ENCODE data around the gene NTHL1. TPM values are rescaled to one million over a fixed set of nuclear protein-coding genes. Genes with fewer than 3 reads are reported as not detected.

Gene NTHL1
- 30.3 to 50.9 TPM (median 43.8 TPM) in 5 replicates for total RNA-seq (2022; extraction: Qiagen RNA extraction; ENCODE audit: low read depth)

DNA sequence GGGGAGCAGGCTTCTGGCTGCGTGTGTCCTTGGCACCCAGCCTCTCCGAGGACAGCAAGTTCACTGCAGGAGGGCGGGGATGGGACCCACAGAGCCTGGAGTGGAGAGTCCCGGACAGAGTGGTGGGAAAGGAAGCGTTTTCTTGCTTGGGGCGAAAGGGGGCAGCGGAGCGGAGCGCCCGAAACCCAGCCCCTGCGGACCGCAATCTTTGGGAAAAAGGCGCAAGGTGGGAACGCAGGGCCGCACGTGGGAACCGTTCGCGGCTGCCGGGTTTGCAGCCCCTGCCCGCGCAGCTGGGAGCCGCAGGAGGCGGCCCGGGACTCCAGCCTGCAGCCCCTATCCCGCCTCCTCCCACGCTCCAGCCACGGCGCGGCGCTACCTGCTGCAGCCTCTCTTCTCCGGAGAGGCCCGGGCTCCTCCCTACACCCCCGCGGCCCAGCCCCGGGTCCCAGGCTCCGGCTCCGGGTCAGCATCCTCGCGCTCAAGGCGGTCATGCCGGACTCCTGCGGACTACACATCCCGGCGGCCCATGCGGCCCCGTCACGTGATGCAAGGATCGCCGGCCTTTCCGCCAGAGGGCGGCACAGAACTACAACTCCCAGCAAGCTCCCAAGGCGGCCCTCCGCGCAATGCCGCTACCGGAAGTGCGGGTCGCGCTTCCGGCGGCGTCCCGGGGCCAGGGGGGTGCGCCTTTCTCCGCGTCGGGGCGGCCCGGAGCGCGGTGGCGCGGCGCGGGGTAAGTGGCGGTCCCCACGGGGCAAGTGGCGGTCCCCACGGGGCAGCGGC, at the start of gene NTHL1, which contains the start of gene TSC2:
Gene NTHL1, minus strand, starts transcription at position 505 of the 786 bp plus-strand sequence. Its CDS starts 11 bp downstream, at position 494.
Gene TSC2, plus strand, starts transcription at position 656 of the 786 bp plus-strand sequence. CDS start 631 bp downstream, outside the sequence.

DNA sequence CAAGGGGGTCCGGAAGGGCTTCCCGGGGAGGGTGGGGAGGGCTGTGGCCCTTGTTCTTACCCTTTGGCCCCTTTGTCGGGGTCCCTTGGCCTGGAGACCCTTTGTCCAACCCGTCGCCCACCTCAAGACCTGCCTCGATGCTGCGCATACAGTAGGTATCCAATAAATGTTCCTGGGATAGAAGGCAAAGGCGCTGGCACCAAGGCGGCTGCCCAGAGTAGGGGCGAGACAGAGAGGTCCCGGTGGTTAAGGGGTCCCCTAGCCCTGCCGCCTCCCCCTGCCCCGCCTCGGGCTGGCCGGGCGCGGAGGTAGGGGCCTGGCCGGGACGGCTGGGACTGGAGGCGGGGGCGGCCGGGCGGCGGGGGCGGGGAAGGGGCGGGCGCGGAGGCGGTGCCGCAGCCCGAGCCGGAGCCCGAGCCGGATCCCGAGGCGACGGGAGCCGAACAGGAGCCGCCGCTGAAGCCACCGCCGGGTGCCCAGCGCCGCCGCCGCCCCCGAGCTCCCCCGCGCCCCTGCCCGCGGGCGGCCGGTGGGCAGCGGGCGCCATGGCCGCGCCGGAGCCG, 21.1 kb downstream of the NTHL1 start, which contains the start of gene NHERF2:
Gene NHERF2, plus strand, starts transcription at position 442 of the 563 bp plus-strand sequence. Its CDS starts 104 bp downstream, at position 546.

DNA sequence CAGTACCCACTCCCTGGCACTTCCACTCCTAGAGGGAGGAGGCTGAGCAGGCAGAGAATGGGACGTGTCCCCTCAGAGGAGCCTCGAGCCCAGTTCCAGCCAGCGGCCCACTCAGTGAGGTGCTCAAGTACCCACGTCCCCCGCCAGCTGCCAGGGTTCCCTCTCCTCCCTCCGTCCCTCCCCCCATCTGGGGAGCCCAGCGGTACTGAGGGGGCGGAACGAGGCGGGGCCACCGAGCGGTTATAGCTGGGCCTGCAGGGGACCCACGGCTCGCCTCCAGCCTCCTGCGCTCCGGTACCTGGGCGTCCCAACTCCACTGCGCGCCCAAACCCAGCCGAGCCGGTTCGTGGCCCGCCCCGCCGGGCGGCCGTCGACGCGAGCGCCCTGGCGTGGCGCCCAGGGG, 28.1 kb downstream of the NTHL1 start, which contains the start of gene NPW:
Gene NPW, plus strand, starts transcription at position 268 of the 403 bp plus-strand sequence.

DNA sequence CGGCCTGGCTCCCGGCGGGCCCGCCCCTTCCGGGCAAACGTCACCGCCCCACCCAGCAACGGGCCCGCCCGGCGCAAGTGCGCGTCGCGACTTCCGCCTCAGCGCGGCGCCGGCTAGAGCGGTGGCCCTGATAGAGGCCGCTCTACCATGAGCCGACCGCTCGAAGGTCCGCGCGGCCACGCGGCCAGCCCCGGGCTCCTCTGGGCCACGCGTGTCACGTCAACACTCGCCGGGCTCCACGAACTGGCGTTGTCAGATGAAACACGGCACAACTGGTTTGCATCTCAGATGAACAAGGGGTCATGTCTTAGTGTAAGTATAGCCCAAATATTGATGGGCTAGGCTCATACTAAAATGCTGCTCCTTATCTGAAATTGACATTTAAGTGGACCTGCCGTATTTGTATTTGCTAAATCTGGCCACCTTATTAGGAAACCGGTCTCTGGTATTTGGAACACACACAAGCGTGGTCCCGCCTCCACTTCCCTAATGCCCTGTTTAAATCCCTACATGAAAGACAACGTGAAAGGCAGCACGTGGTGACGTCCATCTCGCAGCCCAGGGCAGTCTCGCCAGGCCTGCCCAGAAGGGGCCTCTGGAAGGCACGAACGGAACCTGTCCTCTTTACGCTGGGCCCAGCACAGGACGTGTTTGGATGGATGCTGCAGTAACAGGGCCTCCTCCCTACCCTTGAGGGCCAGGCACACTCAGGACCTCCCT, 37.7 kb downstream of the NTHL1 start, which contains the start of gene ZNF598:
Gene ZNF598, minus strand, starts transcription at position 31 of the 720 bp plus-strand sequence.

Other genes starting within 250 kb of the NTHL1 start
- gene HAGH, start 221.0 kb downstream of the NTHL1 start, total RNA-seq (2022; extraction: Qiagen RNA extraction; ENCODE audit: low read depth), result 47.2 to 80.4 TPM (median 68.8 TPM) in 5 replicates
- 37.1 to 52.6 TPM (median 47.0 TPM) in 5 replicates for gene FAHD1, start 220.6 kb downstream of the NTHL1 start, total RNA-seq (2022; extraction: Qiagen RNA extraction; ENCODE audit: low read depth)
- gene MEIOB, start 175.7 kb downstream of the NTHL1 start, total RNA-seq (2022; extraction: Qiagen RNA extraction; ENCODE audit: low read depth), result 1.5 to 2.0 TPM (median 1.5 TPM) in 5 replicates
- 1.9 to 3.8 TPM (median 2.9 TPM) in 5 replicates for gene HS3ST6, start 129.4 kb downstream of the NTHL1 start, total RNA-seq (2022; extraction: Qiagen RNA extraction; ENCODE audit: low read depth)
- 21.6 to 40.8 TPM (median 38.3 TPM) in 5 replicates for gene MSRB1, start 104.6 kb downstream of the NTHL1 start, total RNA-seq (2022; extraction: Qiagen RNA extraction; ENCODE audit: low read depth)
- gene RPL3L, start 93.1 kb downstream of the NTHL1 start, total RNA-seq (2022; extraction: Qiagen RNA extraction; ENCODE audit: low read depth), result not detected in 5 replicates
- 246 to 312 TPM (median 253 TPM) in 5 replicates for gene NDUFB10, start 88.3 kb downstream of the NTHL1 start, total RNA-seq (2022; extraction: Qiagen RNA extraction; ENCODE audit: low read depth)
- 2,814 to 5,362 TPM (median 5,215 TPM) in 5 replicates for gene RPS2, start 83.0 kb downstream of the NTHL1 start, total RNA-seq (2022; extraction: Qiagen RNA extraction; ENCODE audit: low read depth)
- not detected in 5 replicates for gene RNF151, start 81.0 kb downstream of the NTHL1 start, total RNA-seq (2022; extraction: Qiagen RNA extraction; ENCODE audit: low read depth)
- gene TBL3, start 75.8 kb downstream of the NTHL1 start, total RNA-seq (2022; extraction: Qiagen RNA extraction; ENCODE audit: low read depth), result 22.3 to 41.6 TPM (median 37.2 TPM) in 5 replicates
- gene NOXO1, start 66.4 kb downstream of the NTHL1 start, total RNA-seq (2022; extraction: Qiagen RNA extraction; ENCODE audit: low read depth), result 0.24 to 0.63 TPM (median 0.34 TPM) in 4 of 5 replicates, not detected in the other
- gene GFER, start 63.6 kb downstream of the NTHL1 start, total RNA-seq (2022; extraction: Qiagen RNA extraction; ENCODE audit: low read depth), result 29.3 to 47.4 TPM (median 42.7 TPM) in 5 replicates
- 4.4 to 8.7 TPM (median 8.3 TPM) in 5 replicates for gene SYNGR3, start 57.9 kb downstream of the NTHL1 start, total RNA-seq (2022; extraction: Qiagen RNA extraction; ENCODE audit: low read depth)
- gene ZNF598, start 38.0 kb downstream of the NTHL1 start, total RNA-seq (2022; extraction: Qiagen RNA extraction; ENCODE audit: low read depth), result 34.2 to 63.9 TPM (median 59.5 TPM) in 5 replicates
- gene NPW, start 28.0 kb downstream of the NTHL1 start, total RNA-seq (2022; extraction: Qiagen RNA extraction; ENCODE audit: low read depth), result 0.65 to 1.6 TPM (median 1.1 TPM) in 4 of 5 replicates, not detected in the other
- gene NHERF2, start 20.9 kb downstream of the NTHL1 start, total RNA-seq (2022; extraction: Qiagen RNA extraction; ENCODE audit: low read depth), result 32.5 to 64.5 TPM (median 58.3 TPM) in 5 replicates
- gene TSC2, start 151 bp upstream of the NTHL1 start, total RNA-seq (2022; extraction: Qiagen RNA extraction; ENCODE audit: low read depth), result 27.2 to 50.2 TPM (median 37.1 TPM) in 5 replicates
- gene PKD1, start 88.1 kb upstream of the NTHL1 start, total RNA-seq (2022; extraction: Qiagen RNA extraction; ENCODE audit: low read depth), result 27.4 to 65.1 TPM (median 52.5 TPM) in 5 replicates
- 3.0 to 4.2 TPM (median 3.6 TPM) in 5 replicates for gene RAB26, start 100.8 kb upstream of the NTHL1 start, total RNA-seq (2022; extraction: Qiagen RNA extraction; ENCODE audit: low read depth)
- 26.8 to 66.2 TPM (median 54.0 TPM) in 5 replicates for gene TRAF7, start 107.9 kb upstream of the NTHL1 start, total RNA-seq (2022; extraction: Qiagen RNA extraction; ENCODE audit: low read depth)
- 0.29 to 1.5 TPM (median 0.56 TPM) in 5 replicates for gene CASKIN1, start 148.8 kb upstream of the NTHL1 start, total RNA-seq (2022; extraction: Qiagen RNA extraction; ENCODE audit: low read depth)
- gene MLST8, start 157.6 kb upstream of the NTHL1 start, total RNA-seq (2022; extraction: Qiagen RNA extraction; ENCODE audit: low read depth), result 33.6 to 52.3 TPM (median 51.7 TPM) in 5 replicates
- gene BRICD5, start 163.0 kb upstream of the NTHL1 start, total RNA-seq (2022; extraction: Qiagen RNA extraction; ENCODE audit: low read depth), result 2.8 to 6.7 TPM (median 5.2 TPM) in 5 replicates
- gene PGP, start 167.0 kb upstream of the NTHL1 start, total RNA-seq (2022; extraction: Qiagen RNA extraction; ENCODE audit: low read depth), result 14.5 to 39.0 TPM (median 37.6 TPM) in 5 replicates
- 11.9 to 30.7 TPM (median 24.8 TPM) in 5 replicates for gene E4F1, start 175.8 kb upstream of the NTHL1 start, total RNA-seq (2022; extraction: Qiagen RNA extraction; ENCODE audit: low read depth)
- 0.75 to 2.1 TPM (median 1.6 TPM) in 5 replicates for gene DNASE1L2, start 188.6 kb upstream of the NTHL1 start, total RNA-seq (2022; extraction: Qiagen RNA extraction; ENCODE audit: low read depth)
- 41.0 to 92.8 TPM (median 86.3 TPM) in 5 replicates for gene ECI1, start 203.8 kb upstream of the NTHL1 start, total RNA-seq (2022; extraction: Qiagen RNA extraction; ENCODE audit: low read depth)
- gene RNPS1, start 220.3 kb upstream of the NTHL1 start, total RNA-seq (2022; extraction: Qiagen RNA extraction; ENCODE audit: low read depth), result 254 to 289 TPM (median 260 TPM) in 5 replicates

Measured in A549 treated with ZK216348 at 1 μM for 4 hours (cell line).